CD14-positive monocyte (primary cell): ENCODE measurements around the gene APBB1. TPM values are rescaled to one million over a fixed set of nuclear protein-coding genes. Genes with fewer than 3 reads are reported as not detected.

ENCODE experiments used
- DNase-seq, 3 donors: peaks; one replicate each; pipeline ENCODE4 v3.0.0-alpha.2; 2011 to 2022
- H2AFZ ChIP-seq: 2 replicates; pipeline ENCODE4 v1.6.0; 2012; ENCODE audit warnings: mild to moderate bottlenecking, low read depth, low read length, inconsistent platforms; ENCODE audit not compliant: insufficient read depth, poor library complexity, severe bottlenecking
- H3K27ac ChIP-seq, 2 donors: 1 replicate in 1 of 2; 2 replicates in 1 of 2; pipeline ENCODE4 v1.5.1; 2012 to 2013; ENCODE audit warnings: low read length in 2 of 2, control low read depth in 1 of 2, inconsistent platforms in 1 of 2, low read depth in 1 of 2, mild to moderate bottlenecking in 1 of 2
- H3K27me3 ChIP-seq, 2 donors: one replicate each; pipeline versions ENCODE4 v1.6.0 to v1.6.1; 2011 to 2013; ENCODE audit warnings: low read length in 2 of 2; ENCODE audit not compliant: control insufficient read depth in 2 of 2, insufficient read depth in 2 of 2
- H3K36me3 ChIP-seq, 2 donors: replicated peaks in 1 of 2; 1 replicate in 1 of 2; 2 replicates in 1 of 2; pipeline versions ENCODE4 v1.5.1 to v1.6.1; 2012 to 2013; ENCODE audit warnings: low read length in 2 of 2, control low read depth in 1 of 2, inconsistent platforms in 1 of 2, mild to moderate bottlenecking in 1 of 2; ENCODE audit not compliant: insufficient read depth in 2 of 2, control insufficient read depth in 1 of 2
- H3K4me1 ChIP-seq, 2 donors: 1 replicate in 1 of 2; 2 replicates in 1 of 2; pipeline versions ENCODE4 v1.5.1 to v1.6.1; 2012 to 2013; ENCODE audit warnings: low read length in 2 of 2, control low read depth in 1 of 2, inconsistent platforms in 1 of 2, mild to moderate bottlenecking in 1 of 2, moderate library complexity in 1 of 2; ENCODE audit not compliant: insufficient read depth in 2 of 2, control insufficient read depth in 1 of 2
- H3K4me2 ChIP-seq: replicated peaks from 2 replicates; pipeline ENCODE3; 2012; ENCODE audit warnings: low read length, moderate library complexity, mild to moderate bottlenecking; ENCODE audit not compliant: poor library complexity, severe bottlenecking; ENCODE audit errors: extremely low read depth
- H3K4me3 ChIP-seq, 3 experiments: fragments of 200-600 bp in 1 of 3; sonication (generic) in 1 of 3; replicated peaks in 1 of 3; 1 replicate in 2 of 3; 2 replicates in 1 of 3; pipeline ENCODE4 v1.5.1; 2011 to 2013; ENCODE audit warnings: low read length in 3 of 3, mild to moderate bottlenecking in 3 of 3, control low read depth in 2 of 3, low read depth in 2 of 3, inconsistent platforms in 1 of 3, moderate library complexity in 1 of 3
- H3K79me2 ChIP-seq: 2 replicates; pipeline ENCODE4 v1.6.0; 2012; ENCODE audit warnings: mild to moderate bottlenecking, control low read depth, inconsistent platforms, low read length, moderate library complexity; ENCODE audit not compliant: insufficient read depth
- H3K9ac ChIP-seq: 2 replicates; pipeline ENCODE4 v1.6.0; 2017; ENCODE audit warnings: low read length, mild to moderate bottlenecking; ENCODE audit not compliant: insufficient read depth, poor library complexity, severe bottlenecking
- H3K9me3 ChIP-seq, 2 donors: replicated peaks in 1 of 2; 1 replicate in 1 of 2; 2 replicates in 1 of 2; pipeline versions ENCODE4 v1.5.1 to v1.6.1; 2012 to 2013; ENCODE audit warnings: low read length in 2 of 2, control low read depth in 1 of 2; ENCODE audit not compliant: control insufficient read depth in 1 of 2, insufficient read depth in 1 of 2
- H4K20me1 ChIP-seq: 2 replicates; pipeline ENCODE4 v1.6.0; 2012; ENCODE audit warnings: mild to moderate bottlenecking, low read length, control low read depth, moderate library complexity; ENCODE audit not compliant: insufficient read depth
- H3K27ac Mint-ChIP-seq, 7 donors: one replicate each; pipeline ENCODE4 v1.8.0; 2020; ENCODE audit warnings: mild to moderate bottlenecking in 7 of 7, mixed read lengths in 7 of 7, moderate library complexity in 6 of 7, inconsistent platforms in 2 of 7
- H3K27me3 Mint-ChIP-seq, 3 donors: one replicate each; pipeline ENCODE4 v1.8.0; 2021 to 2022; ENCODE audit warnings: low read depth in 3 of 3, mild to moderate bottlenecking in 3 of 3, mixed read lengths in 3 of 3, moderate library complexity in 3 of 3, inconsistent platforms in 1 of 3
- H3K36me3 Mint-ChIP-seq, 2 donors: one replicate each; pipeline ENCODE4 v1.8.0; 2020; ENCODE audit warnings: mixed read lengths in 2 of 2, inconsistent platforms in 1 of 2, mild to moderate bottlenecking in 1 of 2
- H3K4me1 Mint-ChIP-seq: one replicate; pipeline ENCODE4 v1.8.0; 2020; ENCODE audit warnings: mild to moderate bottlenecking, mixed read lengths
- H3K4me3 Mint-ChIP-seq, 2 donors: one replicate each; pipeline ENCODE4 v1.8.0; 2020; ENCODE audit warnings: mild to moderate bottlenecking in 2 of 2, mixed read lengths in 2 of 2, moderate library complexity in 1 of 2
- H3K9me3 Mint-ChIP-seq, 7 donors: one replicate each; pipeline ENCODE4 v1.8.0; 2020 to 2022; ENCODE audit warnings: mixed read lengths in 7 of 7, mild to moderate bottlenecking in 6 of 7, moderate library complexity in 6 of 7, inconsistent platforms in 2 of 7
- CTCF ChIP-seq: fragments of 200-600 bp; IDR thresholded peaks from one replicate; pipeline ENCODE4 v1.8.0; 2022; ENCODE audit warnings: antibody characterized with exemption, mild to moderate bottlenecking
- WGBS: methylation state at CpG from one replicate; pipeline ENCODE4 v1.1.5; 2013; ENCODE audit warnings: missing lambda C conversion rate; ENCODE audit not compliant: insufficient coverage; 5-methylcytosine and 5-hydroxymethylcytosine counted together
- intact Hi-C, 2 donors: fragments of 100-400 bp; cut with micrococcal nuclease; formaldehyde crosslinking; loops; one replicate each; pipeline versions ENCODE4 v1.15.0 to v1.15.1; 2023
- polyA plus RNA-seq, 3 donors: library from polyadenylated mRNA; depleted of rRNA in 1 of 3; unstranded in 2 of 3; stranded (reverse) in 1 of 3; fragments of 300-500 nt in 2 of 3; fragments of >200 nt in 1 of 3; fragmentation: Illumina TruSeq in 2 of 3; gene quantifications; 1 replicate in 2 of 3; 2 replicates in 1 of 3; pipeline ENCODE4 v1.2.3, GENCODE V29; 2012 to 2021

The APBB1 gene
- polyA plus RNA-seq, 3 donors: 0.85 to 2.5 (median 2.4) TPM

GRCh38 chr11:6448574-6448973, 29.7 kb upstream of the APBB1 start:
- Histone ChIP-seq H3K4me2 (no peak overlapping the region), H3K27me3 (no peaks in the 10 kb centered on the region), H3K9ac (no peak overlapping the region), H3K4me3 (no peak overlapping the region), H3K9me3 (no peaks in the 10 kb centered on the region), H3K36me3 (peaks cover 46 to 52% of the 10 kb centered on the region in 2 donors), H4K20me1 (no peaks in the 10 kb centered on the region), H3K27ac (no peak overlapping the region), H3K4me1 (no peaks in the 10 kb centered on the region), H3K79me2 (no peaks in the 10 kb centered on the region), H2AFZ (no peak overlapping the region)
- Mint-ChIP-seq H3K9me3 (no peaks in the 10 kb centered on the region), H3K36me3 (peaks cover 12 to 13% of the 10 kb centered on the region in 2 donors), H3K27me3 (peaks cover 0 to 3% (median 2%) of the 10 kb centered on the region in 3 donors), H3K4me1 (no peaks in the 10 kb centered on the region), H3K4me3 (no peak overlapping the region), H3K27ac (no peak overlapping the region)
- no peak for DNase-seq
- intact Hi-C loops: loop anchor here in 1 of 2 donors (10.0 kb wide), 1 partner anchor 56 kb away; no protein-coding TSS in a partner anchor
- WGBS: no CpG with 5 or more reads among the region's 3 CpGs
- TF ChIP-seq CTCF: no peak

DNA sequence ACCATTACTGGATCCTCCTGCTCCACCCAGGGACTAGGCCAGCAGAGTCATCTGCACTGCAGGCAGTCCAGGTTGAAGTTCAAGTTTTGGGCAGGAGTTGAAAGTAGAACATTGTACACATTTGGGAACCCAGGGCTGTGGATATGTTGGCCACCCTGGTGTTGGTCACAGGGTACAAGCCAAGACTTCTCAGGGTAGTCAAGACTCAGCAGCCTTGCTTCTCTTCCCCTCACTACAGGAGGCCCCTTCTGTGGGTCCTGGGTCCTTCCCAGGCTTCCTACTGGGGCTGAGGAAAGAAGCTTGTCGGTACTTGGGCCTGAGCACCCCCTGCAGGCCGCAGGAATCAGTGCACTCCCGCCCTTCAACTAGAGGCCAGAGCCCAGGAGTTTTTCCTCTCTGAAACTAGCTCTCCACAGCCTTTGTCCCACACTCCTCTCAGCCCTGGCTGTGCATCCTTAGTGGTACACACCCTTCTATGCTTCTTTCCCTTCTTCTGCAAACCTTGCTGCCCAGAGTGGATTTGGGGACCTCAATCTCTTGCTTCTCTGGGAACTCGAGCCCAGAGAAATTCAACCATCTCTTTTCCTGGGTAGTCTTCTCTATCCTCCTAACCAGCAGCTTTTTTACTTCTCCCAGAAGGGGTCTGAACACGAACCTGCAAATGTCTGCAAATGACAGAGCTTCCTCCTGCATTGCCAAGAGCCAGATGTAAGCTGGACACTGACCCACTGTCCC, 24.5 kb upstream of the APBB1 start:
- no peaks in the 10 kb centered on the region for H3K9me3 ChIP-seq
- no peak overlapping the region for H2AFZ ChIP-seq
- WGBS: 15% methylated on average over 5 of the region's 5 CpGs
- TF ChIP-seq CTCF: peak; percentile 89
- H3K36me3 ChIP-seq: peaks cover under 1 to 2% of the 10 kb centered on the region in 2 donors
- H3K27me3 ChIP-seq: no peaks in the 10 kb centered on the region
- intact Hi-C loops: loop anchor here in 1 of 2 donors (5.0 to 10.0 kb wide), 2 partner anchors 61 kb away; no protein-coding TSS in a partner anchor
- H3K79me2 ChIP-seq: no peaks in the 10 kb centered on the region
- H3K9me3 Mint-ChIP-seq: no peaks in the 10 kb centered on the region
- H3K4me1 Mint-ChIP-seq: no peaks in the 10 kb centered on the region
- H3K36me3 Mint-ChIP-seq: no peaks in the 10 kb centered on the region
- H3K9ac ChIP-seq: no peak overlapping the region
- no peak overlapping the region for H3K4me3 ChIP-seq
- peaks cover 0 to 3% (median 2%) of the 10 kb centered on the region in 3 donors for H3K27me3 Mint-ChIP-seq
- no peak overlapping the region for H3K27ac Mint-ChIP-seq
- no peaks in the 10 kb centered on the region for H4K20me1 ChIP-seq
- H3K4me1 ChIP-seq: peaks cover 5 to 8% of the 10 kb centered on the region in 2 donors
- no peak overlapping the region for H3K4me3 Mint-ChIP-seq
- H3K27ac ChIP-seq: no peak overlapping the region
- DNase-seq: peak; percentile 41 to 61 (median 54)
- no peak overlapping the region for H3K4me2 ChIP-seq
